ENCODE measurements around the gene DYNLT1.

DNA sequence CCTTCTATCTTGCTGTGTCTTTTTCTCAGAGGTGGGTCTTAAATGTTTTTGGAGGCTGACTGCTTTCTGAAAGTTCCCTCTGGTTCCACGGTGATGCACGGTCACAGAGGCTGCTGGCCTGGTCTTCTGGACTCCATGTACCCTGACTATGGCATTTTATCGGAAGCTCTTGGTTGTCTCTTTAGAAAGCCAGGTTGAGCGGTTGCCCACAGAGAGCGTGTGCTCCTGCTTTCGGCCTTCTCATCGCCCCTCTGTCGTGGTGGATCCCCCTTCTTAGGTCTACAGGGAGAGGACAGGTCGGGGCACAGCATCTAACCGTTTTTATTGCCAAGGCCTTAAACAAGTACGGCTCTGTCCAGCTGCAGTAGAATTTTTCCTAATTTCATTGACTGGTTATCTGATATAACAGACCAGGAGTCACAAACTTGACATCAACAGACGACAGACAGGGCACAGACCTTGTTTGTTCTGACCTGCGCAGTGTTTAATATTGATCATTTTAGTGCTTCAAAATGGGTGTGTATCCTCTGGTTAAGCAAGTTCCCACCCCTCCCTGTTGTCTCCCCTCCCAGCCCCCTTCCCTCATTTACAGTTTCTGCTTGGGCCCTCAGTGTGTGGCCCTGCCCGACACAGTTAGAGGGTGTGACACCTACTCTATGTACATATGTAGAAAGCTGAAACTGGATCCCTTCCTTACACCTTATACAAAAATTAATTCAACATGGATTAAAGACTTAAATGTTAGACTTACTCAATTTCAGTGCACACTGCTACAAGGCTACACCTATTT, 30.0 kb upstream of the DYNLT1 start:
- TF ChIP-seq, protein P1, sequence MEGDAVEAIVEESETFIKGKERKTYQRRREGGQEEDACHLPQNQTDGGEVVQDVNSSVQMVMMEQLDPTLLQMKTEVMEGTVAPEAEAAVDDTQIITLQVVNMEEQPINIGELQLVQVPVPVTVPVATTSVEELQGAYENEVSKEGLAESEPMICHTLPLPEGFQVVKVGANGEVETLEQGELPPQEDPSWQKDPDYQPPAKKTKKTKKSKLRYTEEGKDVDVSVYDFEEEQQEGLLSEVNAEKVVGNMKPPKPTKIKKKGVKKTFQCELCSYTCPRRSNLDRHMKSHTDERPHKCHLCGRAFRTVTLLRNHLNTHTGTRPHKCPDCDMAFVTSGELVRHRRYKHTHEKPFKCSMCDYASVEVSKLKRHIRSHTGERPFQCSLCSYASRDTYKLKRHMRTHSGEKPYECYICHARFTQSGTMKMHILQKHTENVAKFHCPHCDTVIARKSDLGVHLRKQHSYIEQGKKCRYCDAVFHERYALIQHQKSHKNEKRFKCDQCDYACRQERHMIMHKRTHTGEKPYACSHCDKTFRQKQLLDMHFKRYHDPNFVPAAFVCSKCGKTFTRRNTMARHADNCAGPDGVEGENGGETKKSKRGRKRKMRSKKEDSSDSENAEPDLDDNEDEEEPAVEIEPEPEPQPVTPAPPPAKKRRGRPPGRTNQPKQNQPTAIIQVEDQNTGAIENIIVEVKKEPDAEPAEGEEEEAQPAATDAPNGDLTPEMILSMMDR (IDR thresholded peaks at IDR 0.05) = no peak
- no peak for TF ChIP-seq POLR2A (IDR thresholded peaks at IDR 0.05)
